Endothelial cell of umbilical vein (primary cell): ENCODE results near the gene L1CAM.

Experiments used
- EZH2 ChIP-seq: IDR thresholded peaks from 2 replicates; pipeline ENCODE4 v1.6.1; 2012; ENCODE audit warnings: borderline replicate concordance, low read depth, mild to moderate bottlenecking, moderate library complexity, low read length, inconsistent platforms; ENCODE audit not compliant: severe bottlenecking
- MYC ChIP-seq: IDR thresholded peaks from one replicate; pipeline ENCODE4 v1.6.1; 2011; ENCODE audit warnings: mild to moderate bottlenecking, low read depth, low read length
- POLR2A ChIP-seq: IDR thresholded peaks from 2 replicates; pipeline ENCODE4 v1.6.1; 2012; ENCODE audit warnings: low read depth, mild to moderate bottlenecking, control low read depth, low read length

DNA sequence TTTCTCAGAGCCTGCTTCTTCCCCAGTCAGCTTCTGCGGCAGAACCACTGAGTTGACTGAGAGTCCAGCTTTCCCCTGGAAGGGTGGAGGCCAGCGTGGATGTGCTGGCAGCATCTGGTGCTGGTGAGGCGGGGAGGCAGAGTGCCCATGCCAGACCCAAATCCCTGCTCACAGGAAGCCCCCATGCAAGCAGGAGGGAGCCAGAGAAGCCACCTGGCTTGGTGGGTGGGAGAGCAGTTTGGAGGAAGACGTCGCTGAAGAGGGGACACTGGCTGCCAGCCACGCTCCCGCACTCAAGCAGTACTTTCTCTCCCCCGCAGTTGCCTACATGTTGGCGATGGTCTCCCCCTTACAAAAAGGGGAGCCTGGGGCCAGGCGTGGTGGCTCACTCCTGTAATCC, 61.6 kb downstream of the L1CAM start:
- TF ChIP-seq EZH2 (no peak), POLR2A (no peak), MYC (no peak)
